ENCODE measurements around the gene ZSWIM5.
A peak's percentile ranks its signal among the peaks of the same experiment; 100 is the strongest.
"Not testable (repeated sequence)": the region's sequence is repeated elsewhere in the genome, so short reads cannot be mapped to it uniquely, and the experiment has no call there.

ZSWIM5 gene

GRCh38 chr1:45136984-45137383 is 69.4 kb downstream of the ZSWIM5 start:
- no peak for DNase-seq

- no peak for DNase-seq
Observed at GRCh38 chr1:45135316-45135715, 71.1 kb downstream of the ZSWIM5 start.

GRCh38 chr1:45134461-45134873 is 71.9 kb downstream of the ZSWIM5 start:
- DNase-seq, result no peak

GRCh38 chr1:45132719-45133118 is 73.7 kb downstream of the ZSWIM5 start:
- DNase-seq, result not testable (repeated sequence)

- DNase-seq, result no peak
Observed at GRCh38 chr1:45123358-45123757, 83.0 kb downstream of the ZSWIM5 start.

GRCh38 chr1:45122724-45123123 is 83.7 kb downstream of the ZSWIM5 start:
- no peak for DNase-seq

GRCh38 chr1:45117766-45118165 is 88.6 kb downstream of the ZSWIM5 start:
- DNase-seq, result peak; percentile 6

GRCh38 chr1:45116820-45117219 is 89.6 kb downstream of the ZSWIM5 start:
- no peak for DNase-seq

- peak; percentile 17 for DNase-seq
Observed at GRCh38 chr1:45116340-45116739, 90.1 kb downstream of the ZSWIM5 start.

GRCh38 chr1:45115198-45115597 is 91.2 kb downstream of the ZSWIM5 start:
- not testable (repeated sequence) for DNase-seq

GRCh38 chr1:45112661-45113060 is 93.7 kb downstream of the ZSWIM5 start:
- no peak for DNase-seq

- DNase-seq, result no peak
Observed at GRCh38 chr1:45111239-45111638, 95.2 kb downstream of the ZSWIM5 start.

- no peak for DNase-seq
Observed at GRCh38 chr1:45107782-45108181, 98.6 kb downstream of the ZSWIM5 start.

GRCh38 chr1:45106864-45107263 is 99.5 kb downstream of the ZSWIM5 start:
- not testable (repeated sequence) for DNase-seq

- DNase-seq, result not testable (repeated sequence)
Observed at GRCh38 chr1:45106156-45106545, 100.3 kb downstream of the ZSWIM5 start.

GRCh38 chr1:45105486-45106155 is 100.8 kb downstream of the ZSWIM5 start:
- DNase-seq, result not testable (repeated sequence)

GRCh38 chr1:45103534-45103933 is 102.9 kb downstream of the ZSWIM5 start:
- no peak for DNase-seq

GRCh38 chr1:45101947-45102346 is 104.5 kb downstream of the ZSWIM5 start:
- DNase-seq, result no peak

- DNase-seq, result not testable (repeated sequence)
Observed at GRCh38 chr1:45101528-45101927, 104.9 kb downstream of the ZSWIM5 start.

- DNase-seq, result no peak
Observed at GRCh38 chr1:45097944-45098343, 108.5 kb downstream of the ZSWIM5 start.

GRCh38 chr1:45097079-45097478 is 109.3 kb downstream of the ZSWIM5 start:
- no peak for DNase-seq

- DNase-seq, result no peak
Observed at GRCh38 chr1:45095450-45095849, 111.0 kb downstream of the ZSWIM5 start.

- DNase-seq, result not testable (repeated sequence)
Observed at GRCh38 chr1:45094371-45094770, 112.0 kb downstream of the ZSWIM5 start.

GRCh38 chr1:45093334-45093733 is 113.1 kb downstream of the ZSWIM5 start:
- DNase-seq, result no peak

GRCh38 chr1:45089711-45090110 is 116.7 kb downstream of the ZSWIM5 start:
- DNase-seq, result no peak

Measured in CD4-positive, alpha-beta T cell treated with Interleukin-21 for 1 hour (primary cell).